HL-60/S4 treated with phorbol 12-myristate 13-acetate at 8.2 ng/mL for 4 days and 3 days (cell line): ENCODE measurements around the gene ARHGAP40.

Source experiments
- in situ Hi-C: fragments of 300-500 bp; cut with MboI; formaldehyde crosslinking; loops from 2 replicates; pipeline ENCODE4 v1.15.0; 2022; ENCODE audit warnings: low sequenced_read_pairs

The ARHGAP40 gene

GRCh38 chr20:38616457-38616856, 14.8 kb downstream of the ARHGAP40 start:
- in situ Hi-C loops = no loop called here

GRCh38 chr20:38617011-38617829, 15.6 kb downstream of the ARHGAP40 start:
- in situ Hi-C loops = no loop called here

- in situ Hi-C loops = no loop called here
These were observed 16.2 kb downstream of the ARHGAP40 start for GRCh38 chr20:38617830-38618196.

GRCh38 chr20:38620441-38620840, 18.8 kb downstream of the ARHGAP40 start:
- in situ Hi-C loops = no loop called here

GRCh38 chr20:38623061-38623460, 21.5 kb downstream of the ARHGAP40 start:
- in situ Hi-C loops = no loop called here

- in situ Hi-C loops = no loop called here
These were observed 22.5 kb downstream of the ARHGAP40 start for GRCh38 chr20:38624084-38624483.

GRCh38 chr20:38625896-38626295, 24.3 kb downstream of the ARHGAP40 start:
- in situ Hi-C loops = loop anchor here (25.0 kb wide), 2 partner anchors 286 to 411 kb away; no protein-coding TSS in a partner anchor

GRCh38 chr20:38626921-38627659, 25.5 kb downstream of the ARHGAP40 start:
- in situ Hi-C loops = loop anchor here (25.0 kb wide), 2 partner anchors 285 to 410 kb away; no protein-coding TSS in a partner anchor

GRCh38 chr20:38628580-38629470, 27.2 kb downstream of the ARHGAP40 start:
- in situ Hi-C loops = loop anchor here (25.0 kb wide), 2 partner anchors 283 to 408 kb away; no protein-coding TSS in a partner anchor

GRCh38 chr20:38629979-38630378, 28.4 kb downstream of the ARHGAP40 start:
- in situ Hi-C loops = loop anchor here (25.0 kb wide), 2 partner anchors 282 to 407 kb away; no protein-coding TSS in a partner anchor

- in situ Hi-C loops = loop anchor here (25.0 kb wide), 2 partner anchors 282 to 407 kb away; no protein-coding TSS in a partner anchor
These were observed 29.1 kb downstream of the ARHGAP40 start for GRCh38 chr20:38630727-38631126.

GRCh38 chr20:38631155-38632022, 29.8 kb downstream of the ARHGAP40 start:
- in situ Hi-C loops = loop anchor here (25.0 kb wide), 2 partner anchors 281 to 406 kb away; no protein-coding TSS in a partner anchor

- in situ Hi-C loops = loop anchor here (25.0 kb wide), 2 partner anchors 279 to 404 kb away; no protein-coding TSS in a partner anchor
These were observed 32.0 kb downstream of the ARHGAP40 start for GRCh38 chr20:38633577-38634093.

- in situ Hi-C loops = loop anchor here (25.0 kb wide), 2 partner anchors 276 to 401 kb away; no protein-coding TSS in a partner anchor
These were observed 34.2 kb downstream of the ARHGAP40 start for GRCh38 chr20:38635721-38636288.

GRCh38 chr20:38640521-38640920, 38.9 kb downstream of the ARHGAP40 start:
- in situ Hi-C loops = loop anchor here (25.0 kb wide), 2 partner anchors 272 to 397 kb away; no protein-coding TSS in a partner anchor

- in situ Hi-C loops = loop anchor here (25.0 kb wide), 2 partner anchors 270 to 395 kb away; no protein-coding TSS in a partner anchor
These were observed 40.9 kb downstream of the ARHGAP40 start for GRCh38 chr20:38642498-38642897.

GRCh38 chr20:38644588-38645260, 43.1 kb downstream of the ARHGAP40 start:
- in situ Hi-C loops = loop anchor here (25.0 kb wide), 2 partner anchors 268 to 393 kb away; no protein-coding TSS in a partner anchor

GRCh38 chr20:38645351-38645750, 43.7 kb downstream of the ARHGAP40 start:
- in situ Hi-C loops = loop anchor here (25.0 kb wide), 2 partner anchors 267 to 392 kb away; no protein-coding TSS in a partner anchor
